Neutrophil (primary cell): ENCODE measurements around the gene TACR1.
"Not testable (repeated sequence)": the region's sequence is repeated elsewhere in the genome, so short reads cannot be mapped to it uniquely, and the experiment has no call there.

ENCODE experiments used
- H3K27ac ChIP-seq: fragments of 200-600 bp; sonication (generic); 2 replicates; pipeline ENCODE4 v1.5.1; 2016; ENCODE audit warnings: mild to moderate bottlenecking, moderate library complexity
- H3K27me3 ChIP-seq: fragments of 200-600 bp; sonication (generic); 2 replicates; pipeline ENCODE4 v1.6.0; 2016; ENCODE audit warnings: mild to moderate bottlenecking
- H3K36me3 ChIP-seq: fragments of 200-600 bp; sonication (generic); 2 replicates; pipeline ENCODE4 v1.5.1; 2017
- H3K4me1 ChIP-seq, 2 experiments: fragments of 200-600 bp in 1 of 2; sonication (generic) in 1 of 2; 1 replicate in 1 of 2; 2 replicates in 1 of 2; pipeline versions ENCODE4 v1.5.1 to v1.6.1; 2013 to 2016; ENCODE audit warnings: low read depth in 1 of 2, low read length in 1 of 2, mild to moderate bottlenecking in 1 of 2, moderate library complexity in 1 of 2; ENCODE audit not compliant: control insufficient read depth in 1 of 2, insufficient read depth in 1 of 2
- H3K4me3 ChIP-seq, 2 experiments: fragments of 200-600 bp in 1 of 2; sonication (generic) in 1 of 2; 1 replicate in 1 of 2; 2 replicates in 1 of 2; pipeline ENCODE4 v1.5.1; 2013 to 2016; ENCODE audit warnings: low read depth in 1 of 2, low read length in 1 of 2, mild to moderate bottlenecking in 1 of 2, moderate library complexity in 1 of 2
- H3K9me3 ChIP-seq: fragments of 200-600 bp; sonication (generic); 2 replicates; pipeline ENCODE4 v1.5.1; 2016
- TF ChIP-seq, protein P1 (sequence below): fragments of 200-600 bp; sonication (generic); IDR thresholded peaks from 2 replicates; pipeline ENCODE4 v1.5.1; 2016; ENCODE audit warnings: antibody characterized with exemption

Gene TACR1

DNA sequence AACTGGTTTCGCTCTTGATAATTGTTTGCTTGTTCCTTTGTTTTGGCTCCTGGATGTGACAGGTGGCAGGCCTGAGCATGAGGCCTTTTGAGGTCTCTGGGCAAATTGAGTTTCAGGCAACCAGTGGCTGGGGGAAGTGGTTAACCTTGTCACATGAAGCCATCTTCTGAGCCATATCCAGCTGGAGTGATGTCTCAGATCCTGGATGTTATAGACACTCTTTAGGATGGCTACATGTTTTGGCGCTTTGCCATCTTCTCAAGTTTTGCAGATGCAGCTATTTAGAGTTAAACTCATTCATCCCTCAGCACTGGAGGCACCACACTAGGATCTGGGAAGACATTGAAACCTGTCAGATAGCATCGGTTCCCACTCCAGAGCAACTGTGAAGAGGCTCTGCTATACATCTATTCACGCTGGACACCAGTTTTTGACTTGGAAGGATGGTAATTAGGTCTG lies 25.3 kb upstream of the TACR1 start:
- no peak overlapping the region for H3K27ac ChIP-seq
- H3K4me3 ChIP-seq: no peak overlapping the region
- H3K27me3 ChIP-seq: peaks cover 8% of the 10 kb centered on the region
- no peaks in the 10 kb centered on the region for H3K4me1 ChIP-seq
- H3K36me3 ChIP-seq: no peaks in the 10 kb centered on the region
- no peaks in the 10 kb centered on the region for H3K9me3 ChIP-seq
- TF ChIP-seq, protein P1, sequence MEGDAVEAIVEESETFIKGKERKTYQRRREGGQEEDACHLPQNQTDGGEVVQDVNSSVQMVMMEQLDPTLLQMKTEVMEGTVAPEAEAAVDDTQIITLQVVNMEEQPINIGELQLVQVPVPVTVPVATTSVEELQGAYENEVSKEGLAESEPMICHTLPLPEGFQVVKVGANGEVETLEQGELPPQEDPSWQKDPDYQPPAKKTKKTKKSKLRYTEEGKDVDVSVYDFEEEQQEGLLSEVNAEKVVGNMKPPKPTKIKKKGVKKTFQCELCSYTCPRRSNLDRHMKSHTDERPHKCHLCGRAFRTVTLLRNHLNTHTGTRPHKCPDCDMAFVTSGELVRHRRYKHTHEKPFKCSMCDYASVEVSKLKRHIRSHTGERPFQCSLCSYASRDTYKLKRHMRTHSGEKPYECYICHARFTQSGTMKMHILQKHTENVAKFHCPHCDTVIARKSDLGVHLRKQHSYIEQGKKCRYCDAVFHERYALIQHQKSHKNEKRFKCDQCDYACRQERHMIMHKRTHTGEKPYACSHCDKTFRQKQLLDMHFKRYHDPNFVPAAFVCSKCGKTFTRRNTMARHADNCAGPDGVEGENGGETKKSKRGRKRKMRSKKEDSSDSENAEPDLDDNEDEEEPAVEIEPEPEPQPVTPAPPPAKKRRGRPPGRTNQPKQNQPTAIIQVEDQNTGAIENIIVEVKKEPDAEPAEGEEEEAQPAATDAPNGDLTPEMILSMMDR: no peak

DNA sequence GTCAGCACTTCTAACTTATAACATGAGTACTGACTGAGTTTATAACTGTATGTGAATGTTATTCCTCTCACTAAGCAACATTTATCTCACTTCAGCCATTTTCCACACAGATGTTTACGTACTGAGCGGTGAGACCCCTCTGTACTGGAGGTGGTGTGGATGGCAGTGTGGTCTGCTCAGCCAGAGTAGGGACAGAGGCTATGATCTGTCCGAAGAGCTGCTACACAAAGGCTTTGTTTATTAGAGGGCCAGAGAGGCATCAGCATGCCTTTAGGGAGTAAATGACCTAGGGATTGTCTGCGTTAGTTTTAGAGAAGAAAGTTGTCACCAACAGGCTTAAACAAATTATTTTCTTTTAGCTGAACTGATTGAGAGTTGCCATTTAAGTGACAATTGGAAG lies 23.2 kb upstream of the TACR1 start:
- H3K36me3 ChIP-seq: no peaks in the 10 kb centered on the region
- peaks cover 8% of the 10 kb centered on the region for H3K27me3 ChIP-seq
- H3K9me3 ChIP-seq: no peaks in the 10 kb centered on the region
- TF ChIP-seq, protein P1: no peak
- no peak overlapping the region for H3K27ac ChIP-seq
- H3K4me3 ChIP-seq: no peak overlapping the region
- H3K4me1 ChIP-seq: no peaks in the 10 kb centered on the region

DNA sequence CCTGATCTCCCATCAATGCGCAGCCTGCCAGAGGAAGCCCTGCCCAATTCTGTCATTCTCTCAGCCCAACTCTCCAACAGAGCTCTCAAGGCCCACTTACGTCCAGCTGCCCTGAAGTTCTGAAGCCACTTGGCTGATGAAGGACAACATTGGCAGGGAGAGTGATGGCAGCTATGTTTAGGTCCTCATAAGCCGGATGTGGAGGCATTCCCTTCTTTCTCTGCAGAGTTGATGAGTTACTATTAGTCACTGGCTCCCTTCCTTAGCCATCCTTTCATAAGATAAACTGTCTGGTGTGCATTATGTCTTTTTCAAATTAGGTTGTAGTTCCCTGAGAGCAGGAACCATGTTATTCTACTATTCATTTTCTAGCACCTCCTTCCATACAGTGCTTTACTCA lies 22.5 kb upstream of the TACR1 start:
- H3K9me3 ChIP-seq: no peaks in the 10 kb centered on the region
- no peak overlapping the region for H3K4me3 ChIP-seq
- TF ChIP-seq, protein P1: no peak
- no peaks in the 10 kb centered on the region for H3K36me3 ChIP-seq
- H3K4me1 ChIP-seq: no peaks in the 10 kb centered on the region
- H3K27ac ChIP-seq: no peak overlapping the region
- H3K27me3 ChIP-seq: peaks cover 8% of the 10 kb centered on the region

DNA sequence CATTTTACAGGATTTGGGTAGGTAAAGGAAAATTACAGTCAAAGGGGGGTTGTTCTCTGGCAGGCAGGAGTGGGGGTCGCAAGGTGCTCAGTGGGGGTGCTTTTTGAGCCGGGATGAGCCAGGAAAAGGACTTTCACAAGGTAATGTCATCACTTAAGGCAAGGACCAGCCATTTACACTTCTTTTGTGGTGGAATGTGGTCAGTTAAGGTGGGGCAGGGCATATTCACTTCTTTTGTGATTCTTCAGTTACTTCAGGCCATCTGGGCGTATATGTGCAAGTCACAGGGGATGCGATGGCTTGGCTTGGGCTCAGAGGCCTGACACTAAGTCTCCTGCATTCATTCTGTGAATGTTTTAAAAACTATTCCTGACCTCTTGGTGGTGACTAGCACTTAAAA lies 19.9 kb upstream of the TACR1 start:
- H3K4me3 ChIP-seq, H3K4me1 ChIP-seq, H3K36me3 ChIP-seq, H3K27me3 ChIP-seq, H3K27ac ChIP-seq, H3K9me3 ChIP-seq: not testable (repeated sequence)

DNA sequence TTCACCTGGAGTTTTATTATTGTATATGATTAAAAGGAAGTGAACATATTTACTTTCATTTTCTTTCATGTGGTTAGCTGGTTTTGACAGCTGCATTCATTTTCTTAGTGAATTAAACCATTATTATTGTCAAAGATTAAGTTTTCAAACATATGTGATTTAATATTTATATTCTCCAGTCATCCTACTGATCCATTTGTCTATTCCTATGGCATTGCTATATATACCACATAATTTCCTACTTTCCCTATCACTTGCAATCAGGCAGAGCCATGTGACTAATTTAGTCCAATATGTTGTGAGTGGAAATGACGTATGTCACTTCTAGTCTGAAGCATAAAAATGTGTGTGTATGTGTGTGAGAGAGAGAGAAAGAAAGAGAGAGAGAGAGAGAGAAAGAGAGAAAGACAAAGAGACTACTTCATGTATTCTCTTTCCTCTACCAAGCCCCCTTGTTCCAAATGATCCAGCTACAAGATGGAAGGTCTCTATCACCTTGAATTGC lies 12.0 kb upstream of the TACR1 start:
- no peaks in the 10 kb centered on the region for H3K36me3 ChIP-seq
- H3K4me3 ChIP-seq: no peak overlapping the region
- no peak overlapping the region for H3K27ac ChIP-seq
- peaks cover 3% of the 10 kb centered on the region for H3K27me3 ChIP-seq
- H3K4me1 ChIP-seq: no peaks in the 10 kb centered on the region
- TF ChIP-seq, protein P1: no peak
- no peaks in the 10 kb centered on the region for H3K9me3 ChIP-seq

DNA sequence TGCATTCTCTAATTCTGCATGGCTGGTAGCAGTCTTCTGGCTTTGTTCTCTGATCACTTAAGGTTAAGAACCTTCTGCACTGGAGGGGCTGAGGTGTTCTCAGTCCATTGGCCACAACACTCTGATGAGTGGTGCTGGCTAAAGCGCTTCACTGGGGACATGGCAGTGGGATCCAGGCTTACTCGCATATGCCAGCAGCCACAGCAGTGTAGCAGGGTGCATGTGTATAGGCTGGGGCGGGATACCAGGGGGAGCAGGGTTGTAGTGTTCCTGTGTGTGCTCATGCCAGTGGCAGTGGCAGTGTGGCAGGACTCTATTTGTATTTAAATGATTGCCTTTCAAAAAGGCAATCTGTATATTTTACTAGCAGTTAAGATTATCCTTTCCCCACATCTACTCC lies 11.1 kb upstream of the TACR1 start:
- H3K4me1 ChIP-seq: no peaks in the 10 kb centered on the region
- H3K4me3 ChIP-seq: no peak overlapping the region
- no peaks in the 10 kb centered on the region for H3K36me3 ChIP-seq
- no peak overlapping the region for H3K27ac ChIP-seq
- H3K9me3 ChIP-seq: no peaks in the 10 kb centered on the region
- peaks cover 3% of the 10 kb centered on the region for H3K27me3 ChIP-seq
- TF ChIP-seq, protein P1: no peak
